ENCODE data around the gene COX7B.
A peak's percentile ranks its signal among the peaks of the same experiment; 100 is the strongest.

COX7B gene

DNA sequence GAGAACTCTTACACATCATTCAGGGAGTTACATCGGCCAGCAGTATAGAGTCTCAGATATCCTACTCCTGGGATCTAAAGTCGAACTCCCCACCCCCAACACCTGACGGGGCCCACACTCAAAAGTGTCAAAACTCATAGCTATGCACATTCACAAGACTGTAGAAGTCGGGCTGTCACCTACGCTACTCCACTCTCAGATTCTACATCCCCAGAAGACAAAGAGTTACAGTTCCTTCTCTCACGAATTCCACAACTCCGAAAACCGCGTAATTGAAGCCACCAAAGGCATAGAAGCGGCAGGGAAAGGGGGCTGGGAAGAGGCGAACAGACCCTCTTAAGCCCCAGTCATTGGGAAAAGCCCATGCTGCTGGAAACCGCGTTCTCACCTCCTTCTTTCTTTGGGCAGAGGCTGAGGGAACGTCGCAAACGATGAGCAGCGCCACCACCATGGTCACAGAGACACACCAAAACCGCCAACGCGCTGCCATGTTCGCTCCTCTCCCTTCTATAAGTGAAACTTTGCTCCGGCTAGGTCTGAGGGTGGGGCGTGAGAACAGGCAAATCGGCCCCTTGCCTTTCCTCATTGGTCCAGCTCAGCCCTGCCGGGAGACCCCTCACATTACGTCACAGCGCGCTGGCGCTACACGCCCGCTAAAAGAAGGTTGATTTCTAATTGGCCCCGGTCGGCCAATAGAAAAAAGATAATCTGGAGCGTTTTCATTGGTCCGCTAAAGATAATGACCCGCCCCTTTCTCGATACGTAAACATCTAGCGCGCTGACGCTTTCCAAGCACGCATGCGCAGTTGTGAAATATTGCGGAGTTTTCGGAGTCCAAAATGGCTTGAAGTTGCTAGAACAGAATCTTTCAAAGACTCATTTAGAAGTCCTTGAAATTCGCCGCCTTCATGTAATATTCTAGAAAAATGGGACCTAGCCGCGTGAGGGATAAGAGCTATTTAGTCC lies 4.1 kb upstream of the COX7B start, which contains the start of gene MAGT1 (continued):
- no peak for TF ChIP-seq ZNF23 (tag by site-specific recombination; IDR thresholded peaks at IDR 0.05; ENCODE audit: borderline replicate concordance)
- TF ChIP-seq ZFHX2 (tag by site-specific recombination; conservative IDR thresholded peaks at IDR 0.05), result peak; percentile 37; the same call in 1 of the 2 replicates
- 0 out of 2 replicates have a peak, but pooled peaks have one; percentile 48 for TF ChIP-seq KLF7 (tag by site-specific recombination; IDR thresholded peaks at IDR 0.05; ENCODE audit: borderline replicate concordance)
- TF ChIP-seq, protein P1, sequence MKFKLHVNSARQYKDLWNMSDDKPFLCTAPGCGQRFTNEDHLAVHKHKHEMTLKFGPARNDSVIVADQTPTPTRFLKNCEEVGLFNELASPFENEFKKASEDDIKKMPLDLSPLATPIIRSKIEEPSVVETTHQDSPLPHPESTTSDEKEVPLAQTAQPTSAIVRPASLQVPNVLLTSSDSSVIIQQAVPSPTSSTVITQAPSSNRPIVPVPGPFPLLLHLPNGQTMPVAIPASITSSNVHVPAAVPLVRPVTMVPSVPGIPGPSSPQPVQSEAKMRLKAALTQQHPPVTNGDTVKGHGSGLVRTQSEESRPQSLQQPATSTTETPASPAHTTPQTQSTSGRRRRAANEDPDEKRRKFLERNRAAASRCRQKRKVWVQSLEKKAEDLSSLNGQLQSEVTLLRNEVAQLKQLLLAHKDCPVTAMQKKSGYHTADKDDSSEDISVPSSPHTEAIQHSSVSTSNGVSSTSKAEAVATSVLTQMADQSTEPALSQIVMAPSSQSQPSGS (tag by site-specific recombination; IDR thresholded peaks at IDR 0.05; ENCODE audit: low read depth), result peak; percentile 96
- 0 out of 2 replicates have a peak, but pooled peaks have one; percentile 13 for TF ChIP-seq ZBTB20 (tag by site-specific recombination; IDR thresholded peaks at IDR 0.05)
- peak; percentile 88 for TF ChIP-seq SP2 (tag by site-specific recombination; IDR thresholded peaks at IDR 0.05)
- TF ChIP-seq ZNF707 (tag by site-specific recombination; IDR thresholded peaks at IDR 0.05), result no peak
- TF ChIP-seq ZXDB (tag by site-specific recombination; IDR thresholded peaks at IDR 0.05), result peak; percentile 100
- TF ChIP-seq, protein P2, sequence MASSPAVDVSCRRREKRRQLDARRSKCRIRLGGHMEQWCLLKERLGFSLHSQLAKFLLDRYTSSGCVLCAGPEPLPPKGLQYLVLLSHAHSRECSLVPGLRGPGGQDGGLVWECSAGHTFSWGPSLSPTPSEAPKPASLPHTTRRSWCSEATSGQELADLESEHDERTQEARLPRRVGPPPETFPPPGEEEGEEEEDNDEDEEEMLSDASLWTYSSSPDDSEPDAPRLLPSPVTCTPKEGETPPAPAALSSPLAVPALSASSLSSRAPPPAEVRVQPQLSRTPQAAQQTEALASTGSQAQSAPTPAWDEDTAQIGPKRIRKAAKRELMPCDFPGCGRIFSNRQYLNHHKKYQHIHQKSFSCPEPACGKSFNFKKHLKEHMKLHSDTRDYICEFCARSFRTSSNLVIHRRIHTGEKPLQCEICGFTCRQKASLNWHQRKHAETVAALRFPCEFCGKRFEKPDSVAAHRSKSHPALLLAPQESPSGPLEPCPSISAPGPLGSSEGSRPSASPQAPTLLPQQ (tag by site-specific recombination; IDR thresholded peaks at IDR 0.05), result peak; percentile 97
- TF ChIP-seq PRDM1 (tag by site-specific recombination; IDR thresholded peaks at IDR 0.05), result peak; percentile 71
- TF ChIP-seq ZBTB48 (tag by site-specific recombination; IDR thresholded peaks at IDR 0.05), result peak; percentile 49; the same call in 1 of the 2 replicates
- no peak for TF ChIP-seq ZNF274 (IDR thresholded peaks at IDR 0.05; ENCODE audit: low read length)
- TF ChIP-seq ZNF274 (tag by site-specific recombination; IDR thresholded peaks at IDR 0.05; ENCODE audit: borderline replicate concordance), result no peak
- TF ChIP-seq ZFP37 (tag by site-specific recombination; IDR thresholded peaks at IDR 0.05), result peak; percentile 49; the same call in 1 of the 2 replicates
- no peak for TF ChIP-seq SCRT2 (tag by site-specific recombination; IDR thresholded peaks at IDR 0.05)
- TF ChIP-seq ZBTB21 (tag by site-specific recombination; IDR thresholded peaks at IDR 0.05), result peak; percentile 76
- TF ChIP-seq SP7 (tag by site-specific recombination; IDR thresholded peaks at IDR 0.05), result peak; percentile 49; the same call in 1 of the 2 replicates
- TF ChIP-seq, protein P3, sequence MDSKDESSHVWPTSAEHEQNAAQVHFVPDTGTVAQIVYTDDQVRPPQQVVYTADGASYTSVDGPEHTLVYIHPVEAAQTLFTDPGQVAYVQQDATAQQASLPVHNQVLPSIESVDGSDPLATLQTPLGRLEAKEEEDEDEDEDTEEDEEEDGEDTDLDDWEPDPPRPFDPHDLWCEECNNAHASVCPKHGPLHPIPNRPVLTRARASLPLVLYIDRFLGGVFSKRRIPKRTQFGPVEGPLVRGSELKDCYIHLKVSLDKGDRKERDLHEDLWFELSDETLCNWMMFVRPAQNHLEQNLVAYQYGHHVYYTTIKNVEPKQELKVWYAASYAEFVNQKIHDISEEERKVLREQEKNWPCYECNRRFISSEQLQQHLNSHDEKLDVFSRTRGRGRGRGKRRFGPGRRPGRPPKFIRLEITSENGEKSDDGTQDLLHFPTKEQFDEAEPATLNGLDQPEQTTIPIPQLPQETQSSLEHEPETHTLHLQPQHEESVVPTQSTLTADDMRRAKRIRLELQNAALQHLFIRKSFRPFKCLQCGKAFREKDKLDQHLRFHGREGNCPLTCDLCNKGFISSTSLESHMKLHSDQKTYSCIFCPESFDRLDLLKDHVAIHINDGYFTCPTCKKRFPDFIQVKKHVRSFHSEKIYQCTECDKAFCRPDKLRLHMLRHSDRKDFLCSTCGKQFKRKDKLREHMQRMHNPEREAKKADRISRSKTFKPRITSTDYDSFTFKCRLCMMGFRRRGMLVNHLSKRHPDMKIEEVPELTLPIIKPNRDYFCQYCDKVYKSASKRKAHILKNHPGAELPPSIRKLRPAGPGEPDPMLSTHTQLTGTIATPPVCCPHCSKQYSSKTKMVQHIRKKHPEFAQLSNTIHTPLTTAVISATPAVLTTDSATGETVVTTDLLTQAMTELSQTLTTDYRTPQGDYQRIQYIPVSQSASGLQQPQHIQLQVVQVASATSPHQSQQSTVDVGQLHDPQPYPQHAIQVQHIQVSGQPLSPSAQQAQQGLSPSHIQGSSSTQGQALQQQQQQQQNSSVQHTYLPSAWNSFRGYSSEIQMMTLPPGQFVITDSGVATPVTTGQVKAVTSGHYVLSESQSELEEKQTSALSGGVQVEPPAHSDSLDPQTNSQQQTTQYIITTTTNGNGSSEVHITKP (tag by site-specific recombination; IDR thresholded peaks at IDR 0.05), result peak; percentile 69
- peak; percentile 45 for TF ChIP-seq SP3 (tag by site-specific recombination; IDR thresholded peaks at IDR 0.05)
- TF ChIP-seq, protein P4, sequence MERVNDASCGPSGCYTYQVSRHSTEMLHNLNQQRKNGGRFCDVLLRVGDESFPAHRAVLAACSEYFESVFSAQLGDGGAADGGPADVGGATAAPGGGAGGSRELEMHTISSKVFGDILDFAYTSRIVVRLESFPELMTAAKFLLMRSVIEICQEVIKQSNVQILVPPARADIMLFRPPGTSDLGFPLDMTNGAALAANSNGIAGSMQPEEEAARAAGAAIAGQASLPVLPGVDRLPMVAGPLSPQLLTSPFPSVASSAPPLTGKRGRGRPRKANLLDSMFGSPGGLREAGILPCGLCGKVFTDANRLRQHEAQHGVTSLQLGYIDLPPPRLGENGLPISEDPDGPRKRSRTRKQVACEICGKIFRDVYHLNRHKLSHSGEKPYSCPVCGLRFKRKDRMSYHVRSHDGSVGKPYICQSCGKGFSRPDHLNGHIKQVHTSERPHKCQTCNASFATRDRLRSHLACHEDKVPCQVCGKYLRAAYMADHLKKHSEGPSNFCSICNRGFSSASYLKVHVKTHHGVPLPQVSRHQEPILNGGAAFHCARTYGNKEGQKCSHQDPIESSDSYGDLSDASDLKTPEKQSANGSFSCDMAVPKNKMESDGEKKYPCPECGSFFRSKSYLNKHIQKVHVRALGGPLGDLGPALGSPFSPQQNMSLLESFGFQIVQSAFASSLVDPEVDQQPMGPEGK (tag by site-specific recombination; IDR thresholded peaks at IDR 0.05), result 0 out of 2 replicates have a peak, but pooled peaks have one; percentile 24

All from HEK293 (cell line).